Measurements from ENCODE around the gene ZHX3. TPM values are rescaled to one million over a fixed set of nuclear protein-coding genes. Genes with fewer than 3 reads are reported as not detected.
A peak's percentile ranks its signal among the peaks of the same experiment; 100 is the strongest.

Gene ZHX3
- total and polyA plus RNA-seq, 2 of the 13 experiments (the other 11 are each of a cell fraction or from before 2014, with no cell fraction given): 8.4 to 11.7 TPM

DNA sequence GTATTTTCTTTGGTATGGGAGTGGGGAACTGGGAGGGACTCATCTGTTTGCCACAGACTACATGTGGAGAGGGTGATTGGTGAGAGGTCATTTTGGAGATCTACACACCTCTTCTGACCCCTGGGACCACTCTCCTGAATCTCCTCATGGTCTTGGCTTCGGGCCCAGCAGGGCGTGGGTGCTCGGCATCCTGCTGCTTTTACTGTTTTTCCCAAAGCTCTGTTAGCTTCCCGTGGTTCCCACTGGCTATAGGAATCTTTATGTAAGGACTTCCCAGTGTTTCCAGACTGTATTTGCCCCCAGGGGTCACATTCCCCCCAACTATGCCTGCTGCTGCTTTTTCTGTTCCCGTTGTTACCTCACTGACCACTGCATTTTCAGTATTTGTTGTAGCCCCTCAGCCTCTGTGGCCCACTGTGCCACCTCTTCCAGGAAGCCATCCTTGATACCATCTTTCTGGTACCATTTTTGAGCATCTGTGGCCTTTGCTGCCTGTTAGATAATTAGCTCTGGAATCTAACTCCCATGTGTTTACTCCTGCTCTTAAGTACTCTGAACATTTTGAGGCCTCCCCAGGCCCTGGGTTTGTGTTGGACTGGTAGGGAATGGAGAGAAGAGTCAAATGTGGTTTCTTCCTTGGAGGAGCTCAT is 165.3 kb downstream of the ZHX3 start (continued):
- TF ChIP-seq ZNF609 (CRISPR knock-in tag; IDR thresholded peaks at IDR 0.05; ENCODE audit: borderline replicate concordance): peak; percentile 17; the same call in 1 of the 2 replicates
- TF ChIP-seq ZNF414 (CRISPR knock-in tag; IDR thresholded peaks at IDR 0.05): no peak
- no peak for TF ChIP-seq ZNF253 (CRISPR knock-in tag; IDR thresholded peaks at IDR 0.05; ENCODE audit: borderline replicate concordance)
- TF ChIP-seq SNAPC2 (CRISPR knock-in tag; IDR thresholded peaks at IDR 0.05): no peak
- TF ChIP-seq HNRNPUL1 (IDR thresholded peaks at IDR 0.05; ENCODE audit: low read depth, low read length): no peak
- TF ChIP-seq MTF2 (CRISPR knock-in tag; IDR thresholded peaks at IDR 0.05; ENCODE audit: borderline replicate concordance): no peak
- TF ChIP-seq KLF15 (CRISPR knock-in tag; IDR thresholded peaks at IDR 0.05; ENCODE audit: borderline replicate concordance): no peak
- TF ChIP-seq, protein P1, sequence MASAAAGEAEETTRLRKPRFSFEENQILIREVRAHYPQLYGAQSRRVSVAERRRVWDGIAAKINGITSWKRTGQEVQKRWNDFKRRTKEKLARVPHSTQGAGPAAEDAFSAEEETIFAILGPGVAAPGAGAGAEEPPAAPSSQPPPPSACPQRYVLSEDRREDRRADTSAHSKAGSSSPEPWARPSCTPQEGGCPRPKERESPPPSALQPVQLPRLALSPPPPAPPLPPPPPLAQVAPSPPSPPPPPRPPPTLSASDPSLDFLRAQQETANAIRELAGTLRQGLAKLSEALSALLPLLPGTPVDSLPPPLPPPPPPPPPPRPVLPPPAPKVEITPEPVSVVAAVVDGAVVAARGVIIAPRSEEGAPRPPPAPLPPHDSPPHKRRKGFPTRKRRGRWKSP (CRISPR knock-in tag; IDR thresholded peaks at IDR 0.05): no peak
- no peak for TF ChIP-seq POLR2AphosphoS5 (IDR thresholded peaks at IDR 0.05; ENCODE audit: low read depth, low read length)
- TF ChIP-seq NFAT5 (CRISPR knock-in tag; IDR thresholded peaks at IDR 0.05): no peak
- no peak for TF ChIP-seq PHF20 (CRISPR knock-in tag; IDR thresholded peaks at IDR 0.05)
- no peak for TF ChIP-seq TCF7L2 (IDR thresholded peaks at IDR 0.05; ENCODE audit: low read depth, low read length)
- TF ChIP-seq ZNF530 (CRISPR knock-in tag; IDR thresholded peaks at IDR 0.05; ENCODE audit: low read depth): no peak
- TF ChIP-seq TFDP1 (CRISPR knock-in tag; IDR thresholded peaks at IDR 0.05; ENCODE audit: borderline replicate concordance): no peak
- TF ChIP-seq ZNF713 (CRISPR knock-in tag; IDR thresholded peaks at IDR 0.05): no peak
- TF ChIP-seq KAT7 (CRISPR knock-in tag; IDR thresholded peaks at IDR 0.05; ENCODE audit: borderline replicate concordance): no peak
